ENCODE results near the gene RNF103. TPM values are rescaled to one million over a fixed set of nuclear protein-coding genes. Genes with fewer than 3 reads are reported as not detected.

RNF103 gene
- total RNA-seq, 1 experiment from 2014 or later, result 10.1 TPM

GRCh38 chr2:86615596-86615995, 8.1 kb downstream of the RNF103 start:
- Histone ChIP-seq H3K27me3 (replicated peaks; ENCODE audit: insufficient read depth, low read depth, low read length, poor library complexity) (no peaks in the 10 kb centered on the region), H3K27ac (ENCODE audit: low read depth, low read length, poor library complexity, severe bottlenecking) (no peak overlapping the region), H3K9me3 (ENCODE audit: low read depth, low read length, poor library complexity, severe bottlenecking) (no peaks in the 10 kb centered on the region), H3K36me3 (ENCODE audit: insufficient read depth, low read length, poor library complexity, severe bottlenecking) (peaks cover 14% of the 10 kb centered on the region), H3K4me1 (ENCODE audit: insufficient read depth, low read length, poor library complexity, severe bottlenecking) (no peaks in the 10 kb centered on the region), H3K4me3 (ENCODE audit: low read depth, low read length, poor library complexity, severe bottlenecking) (no peak overlapping the region)
- no peak for TF ChIP-seq CTCF (conservative IDR thresholded peaks at IDR 0.05; ENCODE audit: low read depth, low read length)
- no peak for TF ChIP-seq EZH2 (IDR thresholded peaks at IDR 0.05; ENCODE audit: borderline replicate concordance, low read depth, low read length, poor library complexity, severe bottlenecking)
- ChIA-PET POLR2A (ENCODE audit: low non-redundant PET) (no interaction called here), CTCF (no interaction called here)
- intact Hi-C loops (cut with micrococcal nuclease; ENCODE audit: unreplicated experiment), result no loop called here
- DNase-seq (ENCODE audit: low spot score), result no peak
- no TSS peak for BruUV-seq (replicated peaks)

- intact Hi-C loops (cut with micrococcal nuclease; ENCODE audit: unreplicated experiment), result no loop called here
These were observed 10.2 kb downstream of the RNF103 start for GRCh38 chr2:86613515-86613914.

GRCh38 chr2:86610871-86611270, 12.8 kb downstream of the RNF103 start:
- no peaks in the 10 kb centered on the region for H3K9me3 ChIP-seq (ENCODE audit: low read depth, low read length, poor library complexity, severe bottlenecking)
- no peak for TF ChIP-seq EZH2 (IDR thresholded peaks at IDR 0.05; ENCODE audit: borderline replicate concordance, low read depth, low read length, poor library complexity, severe bottlenecking)
- no peak for TF ChIP-seq CTCF (conservative IDR thresholded peaks at IDR 0.05; ENCODE audit: low read depth, low read length)
- ChIA-PET CTCF (no interaction called here), POLR2A (ENCODE audit: low non-redundant PET) (no interaction called here)
- H3K36me3 ChIP-seq (ENCODE audit: insufficient read depth, low read length, poor library complexity, severe bottlenecking), result no peaks in the 10 kb centered on the region
- no peak overlapping the region for H3K27ac ChIP-seq (ENCODE audit: low read depth, low read length, poor library complexity, severe bottlenecking)
- intact Hi-C loops (cut with micrococcal nuclease; ENCODE audit: unreplicated experiment), result no loop called here
- no peaks in the 10 kb centered on the region for H3K27me3 ChIP-seq (replicated peaks; ENCODE audit: insufficient read depth, low read depth, low read length, poor library complexity)
- no TSS peak for BruUV-seq (replicated peaks)
- H3K4me1 ChIP-seq (ENCODE audit: insufficient read depth, low read length, poor library complexity, severe bottlenecking), result no peaks in the 10 kb centered on the region
- no peak for DNase-seq (ENCODE audit: low spot score)
- no peak overlapping the region for H3K4me3 ChIP-seq (ENCODE audit: low read depth, low read length, poor library complexity, severe bottlenecking)

More at GRCh38 chr2:86613515-86613914, 10.2 kb downstream of the RNF103 start:
- no TSS peak for BruUV-seq (replicated peaks)
- TF ChIP-seq EZH2 (IDR thresholded peaks at IDR 0.05; ENCODE audit: borderline replicate concordance, low read depth, low read length, poor library complexity, severe bottlenecking), result no peak
- TF ChIP-seq CTCF (conservative IDR thresholded peaks at IDR 0.05; ENCODE audit: low read depth, low read length), result no peak
- Histone ChIP-seq H3K4me1 (ENCODE audit: insufficient read depth, low read length, poor library complexity, severe bottlenecking) (no peaks in the 10 kb centered on the region), H3K36me3 (ENCODE audit: insufficient read depth, low read length, poor library complexity, severe bottlenecking) (peaks cover 14% of the 10 kb centered on the region), H3K9me3 (ENCODE audit: low read depth, low read length, poor library complexity, severe bottlenecking) (no peaks in the 10 kb centered on the region), H3K4me3 (ENCODE audit: low read depth, low read length, poor library complexity, severe bottlenecking) (no peak overlapping the region), H3K27me3 (replicated peaks; ENCODE audit: insufficient read depth, low read depth, low read length, poor library complexity) (no peaks in the 10 kb centered on the region), H3K27ac (ENCODE audit: low read depth, low read length, poor library complexity, severe bottlenecking) (no peak overlapping the region)
- ChIA-PET CTCF (no interaction called here), POLR2A (ENCODE audit: low non-redundant PET) (no interaction called here)
- no peak for DNase-seq (ENCODE audit: low spot score)

Measured in A673 (cell line).